ENCODE measurements around the gene INPP5A. TPM values are rescaled to one million over a fixed set of nuclear protein-coding genes. Genes with fewer than 3 reads are reported as not detected.

The INPP5A gene
- total RNA-seq, 1 donor from 2014 or later, result 105 TPM

DNA sequence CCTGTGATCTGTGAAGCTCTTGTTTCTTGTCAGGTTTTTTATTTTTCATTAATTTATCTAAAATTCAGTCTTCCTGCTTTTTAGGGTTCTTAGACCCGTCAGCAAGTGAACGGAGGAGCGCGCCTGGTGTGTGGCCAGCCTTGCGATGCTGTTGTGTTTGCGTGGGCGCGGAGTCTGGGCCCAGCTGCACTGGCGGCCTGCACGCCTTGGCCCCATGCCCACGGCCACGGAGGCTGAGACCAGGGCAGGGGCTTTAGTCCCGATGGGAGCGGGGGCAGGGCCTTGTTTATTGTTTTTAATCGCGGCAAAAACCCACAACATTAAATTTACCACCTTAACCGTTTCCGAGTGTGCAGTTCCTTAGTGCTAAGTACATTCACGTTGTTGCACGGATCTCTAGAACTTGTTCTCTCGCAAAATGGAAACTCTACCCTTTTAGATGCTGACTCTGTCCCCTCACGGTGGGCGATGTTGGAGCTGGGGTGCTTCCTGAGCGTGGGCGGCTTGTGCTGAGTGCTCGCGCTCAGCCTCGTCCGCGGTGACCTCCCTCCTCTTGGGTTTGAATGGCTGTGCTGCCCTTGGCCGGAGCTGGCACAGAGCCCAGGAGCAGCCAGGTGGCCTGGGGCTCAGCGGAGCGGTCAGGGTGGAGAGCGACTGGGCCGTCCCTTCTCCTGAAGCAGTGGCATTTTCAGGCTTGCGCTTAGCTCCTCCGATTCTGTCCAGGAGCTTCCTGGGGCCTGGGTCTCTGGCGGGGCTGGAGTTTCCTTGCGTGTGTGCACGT, 69.1 kb downstream of the INPP5A start:
- Histone ChIP-seq H3K36me3 (no peaks in the 10 kb centered on the region), H3K27me3 (ENCODE audit: low read depth) (no peaks in the 10 kb centered on the region), H3K9me3 (replicated peaks) (no peaks in the 10 kb centered on the region), H3K27ac (replicated peaks) (no peak overlapping the region), H3K4me1 (peaks cover 57% of the 10 kb centered on the region), H3K4me3 (peak overlapping the region; percentile 44)
- TF ChIP-seq, protein P1, sequence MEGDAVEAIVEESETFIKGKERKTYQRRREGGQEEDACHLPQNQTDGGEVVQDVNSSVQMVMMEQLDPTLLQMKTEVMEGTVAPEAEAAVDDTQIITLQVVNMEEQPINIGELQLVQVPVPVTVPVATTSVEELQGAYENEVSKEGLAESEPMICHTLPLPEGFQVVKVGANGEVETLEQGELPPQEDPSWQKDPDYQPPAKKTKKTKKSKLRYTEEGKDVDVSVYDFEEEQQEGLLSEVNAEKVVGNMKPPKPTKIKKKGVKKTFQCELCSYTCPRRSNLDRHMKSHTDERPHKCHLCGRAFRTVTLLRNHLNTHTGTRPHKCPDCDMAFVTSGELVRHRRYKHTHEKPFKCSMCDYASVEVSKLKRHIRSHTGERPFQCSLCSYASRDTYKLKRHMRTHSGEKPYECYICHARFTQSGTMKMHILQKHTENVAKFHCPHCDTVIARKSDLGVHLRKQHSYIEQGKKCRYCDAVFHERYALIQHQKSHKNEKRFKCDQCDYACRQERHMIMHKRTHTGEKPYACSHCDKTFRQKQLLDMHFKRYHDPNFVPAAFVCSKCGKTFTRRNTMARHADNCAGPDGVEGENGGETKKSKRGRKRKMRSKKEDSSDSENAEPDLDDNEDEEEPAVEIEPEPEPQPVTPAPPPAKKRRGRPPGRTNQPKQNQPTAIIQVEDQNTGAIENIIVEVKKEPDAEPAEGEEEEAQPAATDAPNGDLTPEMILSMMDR (IDR thresholded peaks at IDR 0.05; ENCODE audit: borderline replicate concordance), result no peak
- intact Hi-C loops (cut with micrococcal nuclease), result no loop called here
- DNase-seq, result peak; percentile 56

DNA sequence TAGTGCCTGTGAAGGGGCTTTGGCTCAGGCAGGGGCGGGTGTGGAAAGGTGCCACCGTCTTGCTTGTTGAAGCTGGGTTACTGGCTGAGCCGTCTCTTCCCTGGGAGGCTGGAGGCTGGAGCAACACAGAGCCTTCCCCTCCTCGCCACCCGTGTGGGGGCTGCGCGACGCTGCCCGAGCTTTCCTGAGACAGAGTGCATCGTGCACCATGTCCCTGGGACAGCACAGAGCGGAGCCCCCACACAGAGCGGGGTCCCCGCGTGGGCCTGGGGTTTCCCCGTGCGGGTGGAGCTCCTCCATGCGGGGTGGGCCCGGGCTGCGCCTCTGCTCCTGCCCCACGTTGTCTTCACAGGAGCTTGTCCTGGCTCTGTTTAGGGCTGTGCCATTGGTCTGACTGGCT, 69.9 kb downstream of the INPP5A start:
- Histone ChIP-seq H3K9me3 (replicated peaks) (no peaks in the 10 kb centered on the region), H3K4me1 (peaks cover 57% of the 10 kb centered on the region), H3K27ac (replicated peaks) (no peak overlapping the region), H3K36me3 (no peaks in the 10 kb centered on the region), H3K27me3 (ENCODE audit: low read depth) (no peaks in the 10 kb centered on the region), H3K4me3 (no peak overlapping the region)
- TF ChIP-seq, protein P1 (IDR thresholded peaks at IDR 0.05; ENCODE audit: borderline replicate concordance), result no peak
- no peak for DNase-seq
- intact Hi-C loops (cut with micrococcal nuclease), result no loop called here

DNA sequence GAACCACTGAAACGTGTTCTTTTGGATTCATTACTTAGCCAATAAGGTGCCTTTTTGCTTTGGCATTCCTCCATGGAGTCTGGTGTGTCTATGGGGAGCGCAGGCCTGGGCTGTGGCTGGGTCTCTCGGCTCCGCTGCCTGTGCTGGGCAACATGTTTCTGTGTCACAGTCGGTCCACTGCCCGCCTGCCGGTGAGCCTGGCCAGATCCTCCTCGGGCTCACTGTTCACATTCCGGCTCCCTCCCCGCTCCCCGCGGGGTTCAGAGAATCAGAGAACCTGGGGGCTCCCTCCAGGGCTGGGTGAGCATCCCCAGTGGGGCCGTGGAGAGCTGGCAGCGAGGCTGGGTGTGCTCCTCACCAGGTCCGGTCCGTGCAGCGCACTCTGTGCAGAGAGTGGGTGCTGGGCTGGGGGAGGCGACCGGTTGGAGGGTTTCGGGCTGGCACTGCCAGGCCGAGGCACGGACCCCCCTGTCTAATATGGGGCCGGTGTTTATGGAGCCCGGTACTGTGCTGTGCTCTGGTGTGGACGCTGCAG, 70.4 kb downstream of the INPP5A start:
- intact Hi-C loops (cut with micrococcal nuclease), result no loop called here
- Histone ChIP-seq H3K4me1 (peaks cover 57% of the 10 kb centered on the region), H3K4me3 (no peak overlapping the region), H3K27ac (replicated peaks) (no peak overlapping the region), H3K9me3 (replicated peaks) (no peaks in the 10 kb centered on the region), H3K27me3 (ENCODE audit: low read depth) (no peaks in the 10 kb centered on the region), H3K36me3 (no peaks in the 10 kb centered on the region)
- DNase-seq, result no peak
- TF ChIP-seq, protein P1 (IDR thresholded peaks at IDR 0.05; ENCODE audit: borderline replicate concordance), result no peak

DNA sequence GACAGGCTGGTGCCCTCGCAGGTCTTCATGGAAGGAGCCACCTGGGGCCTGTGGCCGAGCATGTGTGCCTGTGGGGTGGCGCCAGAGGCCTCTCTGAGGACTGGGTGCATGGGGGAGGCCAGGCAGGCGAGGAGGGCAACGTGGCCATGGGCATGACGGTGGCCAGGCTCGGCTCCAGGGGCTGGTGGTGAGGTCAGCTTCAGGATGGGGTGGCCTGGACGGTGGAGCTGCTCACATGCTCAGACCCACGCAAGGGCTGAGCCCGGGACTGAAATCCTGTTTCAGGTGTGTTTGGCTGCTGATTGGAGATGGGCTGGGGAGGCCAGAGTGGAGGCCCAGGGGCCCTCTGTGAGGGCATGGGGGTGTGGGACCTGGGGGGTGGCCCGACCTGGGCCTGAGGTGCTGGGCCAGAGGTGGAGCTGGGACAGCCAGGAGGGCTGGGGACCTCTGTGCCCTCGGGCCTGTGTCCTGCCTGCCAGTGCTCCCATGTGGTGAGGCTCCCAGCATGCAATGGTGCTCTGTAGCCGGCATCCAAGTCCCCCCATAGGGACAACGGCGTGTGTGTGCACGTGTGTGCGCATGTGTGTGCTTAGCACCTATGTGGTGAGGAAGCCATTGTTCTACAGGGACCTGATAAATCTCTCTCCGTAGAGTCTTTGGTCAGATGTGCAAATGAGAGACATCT, 71.1 kb downstream of the INPP5A start:
- no peaks in the 10 kb centered on the region for H3K36me3 ChIP-seq
- TF ChIP-seq, protein P1 (IDR thresholded peaks at IDR 0.05; ENCODE audit: borderline replicate concordance), result no peak
- intact Hi-C loops (cut with micrococcal nuclease), result no loop called here
- peaks cover 54% of the 10 kb centered on the region for H3K4me1 ChIP-seq
- no peaks in the 10 kb centered on the region for H3K9me3 ChIP-seq (replicated peaks)
- no peaks in the 10 kb centered on the region for H3K27me3 ChIP-seq (ENCODE audit: low read depth)
- DNase-seq, result no peak
- H3K4me3 ChIP-seq, result no peak overlapping the region
- no peak overlapping the region for H3K27ac ChIP-seq (replicated peaks)

DNA sequence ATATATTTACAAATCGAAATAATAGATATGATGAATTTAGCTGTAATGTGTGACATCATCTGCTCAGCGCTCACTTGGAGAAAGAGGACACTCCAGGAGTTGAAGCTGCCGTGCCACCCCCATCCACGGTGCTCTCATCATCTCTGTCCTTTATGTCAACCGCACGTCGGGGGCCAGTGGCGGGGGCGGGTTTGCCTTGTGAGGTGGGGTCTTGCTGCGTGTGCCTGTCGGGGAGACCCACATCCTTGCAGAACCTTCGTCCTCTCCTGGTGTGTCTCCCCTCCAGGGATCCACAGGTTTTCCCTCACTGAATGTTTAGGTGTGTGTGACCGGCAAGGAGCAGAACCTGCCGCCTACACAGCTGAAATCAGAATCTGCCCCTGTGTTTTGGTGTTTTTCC, 71.6 kb downstream of the INPP5A start:
- intact Hi-C loops (cut with micrococcal nuclease), result no loop called here
- Histone ChIP-seq H3K4me1 (peaks cover 51% of the 10 kb centered on the region), H3K4me3 (no peak overlapping the region), H3K36me3 (no peaks in the 10 kb centered on the region), H3K9me3 (replicated peaks) (no peaks in the 10 kb centered on the region), H3K27me3 (ENCODE audit: low read depth) (no peaks in the 10 kb centered on the region), H3K27ac (replicated peaks) (no peak overlapping the region)
- DNase-seq, result no peak
- TF ChIP-seq, protein P1 (IDR thresholded peaks at IDR 0.05; ENCODE audit: borderline replicate concordance), result no peak

Measured in left ventricle myocardium inferior (tissue), 1 donor.